GM21447 (cell line): Measurements from ENCODE around the gene TDRD9.

Source experiments
- ATAC-seq: cut with Tn5 transposase; IDR thresholded peaks from one replicate; pipeline ENCODE4 v1.9.1; 2021; ENCODE audit not compliant: unreplicated experiment

TDRD9 gene

GRCh38 chr14:104087981-104088850, 160.0 kb downstream of the TDRD9 start:
- no peak for ATAC-seq

- ATAC-seq = no peak
These were observed 162.0 kb downstream of the TDRD9 start for GRCh38 chr14:104090071-104090748.

- no peak for ATAC-seq
These were observed 163.0 kb downstream of the TDRD9 start for GRCh38 chr14:104091061-104091926.

- ATAC-seq = no peak
These were observed 163.9 kb downstream of the TDRD9 start for GRCh38 chr14:104091927-104092771.

- no peak for ATAC-seq
These were observed 164.7 kb downstream of the TDRD9 start for GRCh38 chr14:104092931-104093365.

- ATAC-seq = no peak
These were observed 165.3 kb downstream of the TDRD9 start for GRCh38 chr14:104093366-104094055.

GRCh38 chr14:104094056-104094708, 165.9 kb downstream of the TDRD9 start:
- ATAC-seq = no peak

GRCh38 chr14:104094709-104095425, 166.6 kb downstream of the TDRD9 start:
- ATAC-seq = no peak

GRCh38 chr14:104095426-104096310, 167.4 kb downstream of the TDRD9 start:
- ATAC-seq = no peak

DNA sequence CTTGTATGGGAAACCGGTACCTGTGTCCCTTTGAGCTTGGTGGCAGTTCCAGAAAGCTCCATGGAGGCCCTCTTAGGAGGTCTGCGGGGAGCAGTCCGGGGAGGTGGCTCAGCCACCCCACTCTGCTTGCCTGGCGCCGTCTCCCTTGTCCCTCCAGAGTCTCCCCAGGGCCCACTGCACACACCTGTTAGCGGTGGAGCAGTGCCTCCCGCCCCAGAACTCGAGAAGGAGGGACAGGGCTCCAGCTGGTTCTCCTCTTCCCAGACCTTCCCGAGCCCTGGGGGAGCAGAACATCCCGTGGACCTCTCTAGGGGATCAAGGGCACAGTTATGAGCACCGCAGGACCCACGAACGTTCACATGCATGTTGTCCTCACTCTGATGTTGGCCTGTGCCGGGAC, 168.1 kb downstream of the TDRD9 start:
- ATAC-seq = no peak

DNA sequence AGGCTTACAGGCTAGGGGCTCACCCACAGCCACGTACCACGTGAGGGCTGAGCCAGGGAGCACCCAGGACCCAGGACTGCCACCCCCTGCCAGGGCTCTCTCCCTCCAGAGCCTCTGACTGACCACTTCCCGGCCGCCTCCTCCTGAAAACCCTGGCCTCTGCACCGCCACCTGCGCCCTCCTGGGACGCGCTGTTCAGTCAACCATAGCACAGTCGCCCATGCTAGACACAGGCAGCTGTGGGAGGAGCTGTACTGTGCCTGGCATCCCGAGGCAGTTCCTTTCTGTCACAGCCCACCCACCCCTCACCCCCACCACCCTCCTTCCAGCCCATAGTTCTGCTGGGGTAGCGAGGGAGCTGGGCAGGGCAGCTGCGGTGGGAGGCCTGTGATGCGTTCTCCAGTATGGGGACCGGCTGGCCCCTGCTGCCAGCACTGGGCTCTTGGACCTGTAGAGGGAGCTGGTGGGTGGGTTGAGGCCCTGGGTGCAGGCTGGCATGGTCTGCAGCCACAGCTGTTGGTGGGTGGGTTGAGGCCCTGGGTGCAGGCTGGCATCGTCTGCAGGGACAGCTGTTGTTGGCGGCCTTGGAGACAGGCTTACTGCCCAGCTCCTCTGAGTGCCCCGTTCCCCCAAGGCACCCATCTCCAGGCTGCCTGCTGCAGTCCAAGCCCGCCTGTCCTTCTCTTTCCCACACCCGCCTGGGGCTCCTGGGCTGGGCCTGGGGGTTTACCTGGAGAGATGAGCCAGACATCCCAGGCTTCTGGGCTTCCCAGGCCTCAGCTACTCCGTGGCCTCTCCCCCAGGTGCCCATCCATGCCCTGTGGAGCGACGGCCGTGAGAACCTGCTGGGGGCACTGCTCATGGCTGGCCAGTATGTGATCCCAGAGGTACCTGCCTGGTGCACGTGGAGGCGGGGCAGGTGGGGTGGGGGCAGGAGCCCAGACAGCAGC, 168.8 kb downstream of the TDRD9 start:
- no peak for ATAC-seq

GRCh38 chr14:104098272-104099095, 170.2 kb downstream of the TDRD9 start:
- no peak for ATAC-seq

DNA sequence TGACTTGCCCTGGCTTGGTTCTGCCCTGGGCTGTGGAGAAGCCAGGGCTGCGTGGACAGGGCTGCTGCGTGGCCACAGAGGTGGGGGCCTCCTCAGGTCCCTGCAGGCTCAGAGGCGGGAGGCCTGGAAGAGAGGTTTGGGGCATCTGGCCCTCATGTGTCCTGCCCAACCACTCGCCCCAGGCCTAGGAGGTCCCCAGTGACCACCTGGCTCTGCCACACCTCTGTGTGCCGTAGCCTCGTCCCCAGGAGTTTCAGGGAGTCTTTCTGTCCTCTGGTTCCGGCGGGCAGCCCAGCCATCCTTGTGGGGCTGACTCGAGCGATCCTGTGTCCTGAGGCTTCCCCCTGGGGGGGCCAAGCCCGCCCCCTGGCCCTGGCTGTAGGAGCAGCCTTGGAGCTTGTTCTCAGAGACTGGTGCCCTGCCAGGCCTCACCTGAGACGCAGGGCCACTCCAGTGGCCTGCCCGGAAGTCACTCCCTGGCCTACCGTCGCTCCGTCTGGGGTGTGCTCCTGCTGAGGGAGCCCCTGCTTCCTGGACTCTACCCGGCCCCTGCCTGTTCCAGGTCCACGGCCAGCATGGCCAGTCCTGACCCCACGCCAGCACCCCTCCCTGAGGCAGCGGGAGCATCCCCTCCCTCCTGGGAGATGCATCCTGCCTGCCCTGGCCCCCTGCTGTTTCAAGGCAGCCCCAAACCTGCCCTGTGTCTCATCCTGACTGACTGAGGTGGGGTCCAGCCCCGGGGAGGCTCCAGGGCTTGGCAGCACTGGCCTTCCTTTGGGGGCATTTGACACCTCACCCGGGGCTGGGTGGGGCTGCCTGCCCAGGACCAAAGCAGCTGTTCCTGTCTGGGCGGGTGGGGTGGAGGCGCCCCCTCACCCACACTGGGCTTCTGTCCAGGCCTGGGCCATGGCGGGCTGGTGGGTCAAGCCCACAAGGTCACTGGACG, 171.1 kb downstream of the TDRD9 start:
- ATAC-seq = no peak
